OCI-LY1 (cell line): ENCODE measurements around the gene DDAH1.
A peak's percentile ranks its signal among the peaks of the same experiment; 100 is the strongest.

Experiments
- H2AFZ ChIP-seq: fragments of 200-600 bp; sonication (generic), shearing (Covaris generic); 2 replicates; pipeline ENCODE4 v1.6.0; 2014; ENCODE audit warnings: antibody characterized with exemption, mild to moderate bottlenecking, low read length
- H3F3A ChIP-seq: fragments of 200-600 bp; sonication (generic), shearing (Covaris generic); 2 replicates; pipeline ENCODE4 v1.6.0; 2014; ENCODE audit warnings: mild to moderate bottlenecking, antibody characterized with exemption, low read length, moderate library complexity; ENCODE audit not compliant: insufficient read depth
- H3K27ac ChIP-seq: fragments of 200-600 bp; sonication (generic); 2 replicates; pipeline ENCODE4 v1.5.1; 2014; ENCODE audit warnings: low read length, mixed run types, mild to moderate bottlenecking, low read depth; ENCODE audit not compliant: poor library complexity, severe bottlenecking
- H3K27me3 ChIP-seq: fragments of 200-600 bp; sonication (generic); 2 replicates; pipeline ENCODE4 v1.6.0; 2014; ENCODE audit warnings: antibody characterized with exemption, mild to moderate bottlenecking, low read length, moderate library complexity; ENCODE audit not compliant: insufficient read depth
- H3K36me3 ChIP-seq: fragments of 200-600 bp; sonication (generic); 2 replicates; pipeline ENCODE4 v1.6.1; 2014; ENCODE audit warnings: mild to moderate bottlenecking, antibody characterized with exemption, low read length, moderate library complexity, mixed read lengths; ENCODE audit not compliant: insufficient read depth
- H3K4me1 ChIP-seq: fragments of 200-600 bp; sonication (generic); 2 replicates; pipeline ENCODE4 v1.5.1; 2014; ENCODE audit warnings: mild to moderate bottlenecking, low read length, moderate library complexity; ENCODE audit not compliant: insufficient read depth, severe bottlenecking
- H3K4me2 ChIP-seq: fragments of 200-600 bp; sonication (generic), shearing (Covaris generic); 2 replicates; pipeline ENCODE4 v1.6.1; 2014; ENCODE audit warnings: low read length
- H3K4me3 ChIP-seq: fragments of 200-600 bp; sonication (generic); 2 replicates; pipeline ENCODE4 v1.5.1; 2014; ENCODE audit warnings: low read length, low read depth, mild to moderate bottlenecking, mixed read lengths; ENCODE audit not compliant: poor library complexity, severe bottlenecking
- H3K79me2 ChIP-seq: fragments of 200-600 bp; shearing (Covaris generic); 2 replicates; pipeline ENCODE4 v1.6.1; 2016; ENCODE audit warnings: mixed run types, low read length, mixed read lengths; ENCODE audit not compliant: insufficient read depth
- H3K9ac ChIP-seq: fragments of 200-600 bp; sonication (generic), shearing (Covaris generic); 2 replicates; pipeline ENCODE4 v1.6.1; 2014; ENCODE audit warnings: mild to moderate bottlenecking, low read length, mixed read lengths
- H3K9me2 ChIP-seq: fragments of 200-600 bp; sonication (generic), shearing (Covaris generic); 2 replicates; pipeline ENCODE4 v1.6.1; 2014; ENCODE audit warnings: low read depth, mild to moderate bottlenecking, low read length, mixed read lengths
- H3K9me3 ChIP-seq: fragments of 200-600 bp; shearing (Covaris generic); 2 replicates; pipeline ENCODE4 v1.6.1; 2014; ENCODE audit warnings: low read length, mixed read lengths
- H4K20me1 ChIP-seq: fragments of 200-600 bp; sonication (generic), shearing (Covaris generic); 2 replicates; pipeline ENCODE4 v1.6.0; 2016; ENCODE audit warnings: mild to moderate bottlenecking, low read length; ENCODE audit not compliant: insufficient read depth
- CTCF ChIP-seq: fragments of 200-600 bp; sonication (generic), shearing (Covaris generic); IDR thresholded peaks from 2 replicates; pipeline ENCODE4 v1.5.1; 2017; ENCODE audit warnings: mild to moderate bottlenecking, antibody characterized with exemption, low read length, moderate library complexity, mixed read lengths
- EZH2 ChIP-seq: fragments of 200-600 bp; sonication (generic), shearing (Covaris generic); IDR thresholded peaks from 2 replicates; pipeline ENCODE4 v1.8.0; 2017; ENCODE audit warnings: borderline replicate concordance, mixed run types, mild to moderate bottlenecking, antibody characterized with exemption, low read length, moderate library complexity, mixed read lengths

The DDAH1 gene

GRCh38 chr1:85277802-85278201, 187.2 kb downstream of the DDAH1 start:
- Histone ChIP-seq H3K9me2 (no peaks in the 10 kb centered on the region), H4K20me1 (no peaks in the 10 kb centered on the region), H3K36me3 (peaks cover 8% of the 10 kb centered on the region), H3K27ac (no peak overlapping the region), H3K9ac (no peak overlapping the region), H3K79me2 (peaks cover 32% of the 10 kb centered on the region), H3K9me3 (no peaks in the 10 kb centered on the region), H3K4me3 (no peak overlapping the region), H3K4me2 (no peak overlapping the region), H3K27me3 (no peaks in the 10 kb centered on the region), H2AFZ (no peak overlapping the region), H3F3A (no peaks in the 10 kb centered on the region), H3K4me1 (peaks cover 24% of the 10 kb centered on the region)
- no peak for TF ChIP-seq EZH2
- TF ChIP-seq CTCF = no peak

GRCh38 chr1:85276978-85277639, 187.8 kb downstream of the DDAH1 start:
- peaks cover 24% of the 10 kb centered on the region for H3K4me1 ChIP-seq
- peak overlapping the region; percentile 54; the same call in 1 of the 2 replicates for H3K9ac ChIP-seq

GRCh38 chr1:85276215-85276977, 188.6 kb downstream of the DDAH1 start, which contains the start of gene BCL10:
TSS of gene BCL10 (minus strand) at chr1:85276632. CDS start at chr1:85276352, 280 bp downstream.
- H3F3A ChIP-seq = no peaks in the 10 kb centered on the region
- H3K27me3 ChIP-seq = no peaks in the 10 kb centered on the region
- peaks cover 36% of the 10 kb centered on the region for H3K79me2 ChIP-seq
- H3K9me3 ChIP-seq = no peaks in the 10 kb centered on the region
- H3K9me2 ChIP-seq = no peaks in the 10 kb centered on the region
- TF ChIP-seq EZH2 (no peak), CTCF (no peak)
- peak within 1 kb of the TSS; percentile 81 for H3K9ac ChIP-seq
- H3K36me3 ChIP-seq = peaks cover 15% of the 10 kb centered on the region
- H2AFZ ChIP-seq = peak within 1 kb of the TSS; percentile 1; the same call in 1 of the 2 replicates
- H3K4me2 ChIP-seq = peak within 1 kb of the TSS; percentile 89
- peak within 1 kb of the TSS; percentile 85 for H3K4me3 ChIP-seq
- peak within 1 kb of the TSS; percentile 83 for H3K27ac ChIP-seq
- peaks cover 24% of the 10 kb centered on the region for H3K4me1 ChIP-seq
- H4K20me1 ChIP-seq = no peaks in the 10 kb centered on the region

More at GRCh38 chr1:85276978-85277639, 187.8 kb downstream of the DDAH1 start:
- Histone ChIP-seq H3K9me3 (no peaks in the 10 kb centered on the region), H3K9me2 (no peaks in the 10 kb centered on the region), H3F3A (no peaks in the 10 kb centered on the region), H3K27ac (peak overlapping the region; percentile 11), H3K4me3 (peak overlapping the region; percentile 85), H3K27me3 (no peaks in the 10 kb centered on the region), H3K79me2 (peaks cover 36% of the 10 kb centered on the region), H4K20me1 (no peaks in the 10 kb centered on the region), H3K36me3 (peaks cover 11% of the 10 kb centered on the region), H2AFZ (peak overlapping the region; percentile 1; the same call in 1 of the 2 replicates), H3K4me2 (peak overlapping the region; percentile 81)
- TF ChIP-seq CTCF = no peak
- no peak for TF ChIP-seq EZH2
